SIG-M5 treated with dmso at 0.1 percent for 504 hours (cell line): Measurements from ENCODE around the gene CNTN2.

Experiments used
- DNase-seq: peaks from one replicate; lab custom pipeline; 2025; ENCODE audit not compliant: unreplicated experiment; lab: John Stamatoyannopoulos, UW

Gene CNTN2

GRCh38 chr1:205052690-205053089, 9.7 kb downstream of the CNTN2 start:
- no peak for DNase-seq

GRCh38 chr1:205053296-205053695, 10.3 kb downstream of the CNTN2 start:
- no peak for DNase-seq

GRCh38 chr1:205054013-205054412, 11.0 kb downstream of the CNTN2 start:
- DNase-seq: no peak

GRCh38 chr1:205056188-205056611, 13.2 kb downstream of the CNTN2 start:
- no peak for DNase-seq

GRCh38 chr1:205056956-205057568, 14.1 kb downstream of the CNTN2 start:
- DNase-seq: no peak

- no peak for DNase-seq
These were observed 15.0 kb downstream of the CNTN2 start for GRCh38 chr1:205057808-205058575.

GRCh38 chr1:205058853-205059252, 15.8 kb downstream of the CNTN2 start:
- no peak for DNase-seq

GRCh38 chr1:205059660-205060059, 16.6 kb downstream of the CNTN2 start:
- no peak for DNase-seq

- DNase-seq: no peak
These were observed 17.7 kb downstream of the CNTN2 start for GRCh38 chr1:205060746-205061145.

GRCh38 chr1:205061227-205061626, 18.2 kb downstream of the CNTN2 start:
- no peak for DNase-seq

GRCh38 chr1:205061665-205062069, 18.7 kb downstream of the CNTN2 start:
- peak; percentile 78 for DNase-seq

GRCh38 chr1:205062319-205062718, 19.3 kb downstream of the CNTN2 start:
- no peak for DNase-seq

GRCh38 chr1:205062895-205063294, 19.9 kb downstream of the CNTN2 start:
- DNase-seq: no peak

GRCh38 chr1:205064301-205064700, 21.3 kb downstream of the CNTN2 start:
- no peak for DNase-seq

GRCh38 chr1:205064741-205065316, 21.8 kb downstream of the CNTN2 start:
- no peak for DNase-seq

- DNase-seq: no peak
These were observed 22.7 kb downstream of the CNTN2 start for GRCh38 chr1:205065666-205066065.

- DNase-seq: no peak
These were observed 23.3 kb downstream of the CNTN2 start for GRCh38 chr1:205066141-205066818.

- DNase-seq: no peak
These were observed 24.0 kb downstream of the CNTN2 start for GRCh38 chr1:205067031-205067430.

- no peak for DNase-seq
These were observed 25.0 kb downstream of the CNTN2 start for GRCh38 chr1:205068001-205068400.

GRCh38 chr1:205068457-205069040, 25.5 kb downstream of the CNTN2 start:
- no peak for DNase-seq

- DNase-seq: no peak
These were observed 26.5 kb downstream of the CNTN2 start for GRCh38 chr1:205069371-205070125.
